ENCODE measurements around the gene ARHGAP25.

GRCh38 chr2:68744366-68744912 is 9.8 kb downstream of the ARHGAP25 start:
- TF ChIP-seq CTCF (conservative IDR thresholded peaks at IDR 0.05): no peak
- TF ChIP-seq EZH2 (IDR thresholded peaks at IDR 0.05; ENCODE audit: low read depth): no peak

Measured in PC-9 (cell line).